Cardiac fibroblast (primary cell): ENCODE data around the gene EPHA3.
A peak's percentile ranks its signal among the peaks of the same experiment; 100 is the strongest.

ENCODE experiments used
- DNase-seq, 2 donors: peaks; one replicate each; pipeline versions ENCODE4 v3.0.0 to v3.0.0-alpha.2; 2010; ENCODE audit warnings: low read depth in 2 of 2
- H3K4me3 ChIP-seq, 2 donors: replicated peaks in 1 of 2; 1 replicate in 1 of 2; 2 replicates in 1 of 2; pipeline ENCODE4 v1.5.1; 2011; ENCODE audit warnings: low read depth in 2 of 2, low read length in 2 of 2, mild to moderate bottlenecking in 2 of 2, moderate library complexity in 1 of 2
- TF ChIP-seq, protein P1 (sequence below): IDR thresholded peaks from one replicate; pipeline ENCODE4 v1.5.1; 2011; ENCODE audit warnings: low read depth, mild to moderate bottlenecking, low read length, inconsistent platforms

The EPHA3 gene

DNA sequence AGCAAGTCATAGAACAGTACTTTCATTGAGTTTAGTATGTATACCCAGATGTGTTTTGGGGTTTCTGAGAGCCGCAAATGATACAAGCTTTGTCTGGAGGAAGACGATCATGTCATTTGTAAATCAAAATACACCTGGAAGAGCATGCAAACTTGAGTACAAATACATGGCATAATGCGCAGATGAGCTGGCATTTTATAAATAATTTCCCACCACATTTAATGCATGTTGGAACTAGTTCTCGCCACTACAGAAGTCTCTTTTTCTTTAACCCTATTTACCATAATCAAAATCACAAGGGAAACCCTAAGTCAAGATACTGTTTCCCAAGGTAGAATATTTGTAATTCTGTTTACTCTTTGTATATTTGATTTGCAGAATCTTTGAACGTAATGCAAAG, 318.6 kb downstream of the EPHA3 start:
- no peak for DNase-seq
- TF ChIP-seq, protein P1, sequence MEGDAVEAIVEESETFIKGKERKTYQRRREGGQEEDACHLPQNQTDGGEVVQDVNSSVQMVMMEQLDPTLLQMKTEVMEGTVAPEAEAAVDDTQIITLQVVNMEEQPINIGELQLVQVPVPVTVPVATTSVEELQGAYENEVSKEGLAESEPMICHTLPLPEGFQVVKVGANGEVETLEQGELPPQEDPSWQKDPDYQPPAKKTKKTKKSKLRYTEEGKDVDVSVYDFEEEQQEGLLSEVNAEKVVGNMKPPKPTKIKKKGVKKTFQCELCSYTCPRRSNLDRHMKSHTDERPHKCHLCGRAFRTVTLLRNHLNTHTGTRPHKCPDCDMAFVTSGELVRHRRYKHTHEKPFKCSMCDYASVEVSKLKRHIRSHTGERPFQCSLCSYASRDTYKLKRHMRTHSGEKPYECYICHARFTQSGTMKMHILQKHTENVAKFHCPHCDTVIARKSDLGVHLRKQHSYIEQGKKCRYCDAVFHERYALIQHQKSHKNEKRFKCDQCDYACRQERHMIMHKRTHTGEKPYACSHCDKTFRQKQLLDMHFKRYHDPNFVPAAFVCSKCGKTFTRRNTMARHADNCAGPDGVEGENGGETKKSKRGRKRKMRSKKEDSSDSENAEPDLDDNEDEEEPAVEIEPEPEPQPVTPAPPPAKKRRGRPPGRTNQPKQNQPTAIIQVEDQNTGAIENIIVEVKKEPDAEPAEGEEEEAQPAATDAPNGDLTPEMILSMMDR: no peak
- no peak overlapping the region for H3K4me3 ChIP-seq

DNA sequence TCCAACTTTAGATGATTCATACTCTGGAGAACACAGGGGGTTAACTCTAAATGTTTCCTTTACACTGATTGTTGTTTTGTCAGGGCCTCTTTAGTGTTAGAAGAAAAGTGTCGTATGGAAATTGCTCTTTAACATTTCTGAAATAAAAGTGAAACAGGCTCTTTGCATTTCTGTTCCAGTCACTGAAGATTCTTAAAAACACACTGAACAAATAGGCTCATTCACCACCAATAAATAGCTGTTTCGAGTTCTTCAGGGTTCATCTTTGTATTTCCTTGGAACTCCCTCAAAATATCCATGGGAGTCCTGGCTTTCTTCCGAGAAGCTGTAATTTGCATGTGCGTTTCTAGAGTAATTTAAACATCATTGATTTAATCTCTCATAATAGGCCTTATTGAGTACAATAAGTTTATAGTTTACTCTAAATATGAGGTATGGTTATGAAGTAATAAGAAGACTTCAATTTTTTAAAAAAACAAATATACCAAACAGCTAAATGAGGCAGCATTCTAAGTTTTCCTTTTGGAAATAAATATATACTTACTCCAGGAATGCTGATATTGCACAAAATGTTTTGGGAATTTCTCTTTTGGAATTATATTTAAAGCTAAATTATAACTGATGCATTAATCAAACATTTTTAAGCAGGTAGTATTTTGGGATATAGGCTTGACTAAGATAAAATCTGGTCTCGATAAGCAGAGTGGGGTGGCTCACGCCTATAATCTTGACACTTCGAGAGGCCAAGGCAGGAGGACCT, 327.4 kb downstream of the EPHA3 start:
- TF ChIP-seq, protein P1: no peak
- no peak overlapping the region for H3K4me3 ChIP-seq

GRCh38 chr3:89436846-89437245, 329.4 kb downstream of the EPHA3 start:
- no peak for DNase-seq
- H3K4me3 ChIP-seq: no peak overlapping the region
- TF ChIP-seq, protein P1: no peak

More for the DNA sequence above, 327.4 kb downstream of the EPHA3 start:
- DNase-seq: no peak

DNA sequence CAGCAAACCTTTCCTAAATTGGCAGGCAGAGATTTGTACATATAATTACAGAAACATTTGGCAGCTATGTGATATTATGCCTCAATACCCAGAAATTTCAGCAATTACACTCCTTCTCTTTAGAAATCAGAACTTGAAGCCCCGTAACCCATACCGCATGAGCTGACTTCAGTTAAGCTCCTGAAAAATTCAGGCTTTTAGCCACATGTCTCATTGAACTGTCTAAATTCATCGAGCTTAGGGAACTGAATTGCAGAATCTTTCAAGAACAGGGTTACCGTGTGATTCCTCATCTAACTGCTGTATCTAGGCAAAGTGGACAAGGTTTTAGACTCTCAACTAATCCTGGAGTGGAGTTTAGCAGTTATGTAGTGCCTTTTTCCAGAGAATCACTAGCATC, 333.0 kb downstream of the EPHA3 start:
- DNase-seq: no peak

GRCh38 chr3:89441141-89441540, 333.7 kb downstream of the EPHA3 start:
- H3K4me3 ChIP-seq: no peak overlapping the region
- TF ChIP-seq, protein P1: no peak
- no peak for DNase-seq

More for the DNA sequence above, 333.0 kb downstream of the EPHA3 start:
- no peak overlapping the region for H3K4me3 ChIP-seq
- TF ChIP-seq, protein P1: no peak

GRCh38 chr3:89446593-89446992, 339.2 kb downstream of the EPHA3 start:
- no peak for DNase-seq
- no peak overlapping the region for H3K4me3 ChIP-seq
- TF ChIP-seq, protein P1: no peak

- DNase-seq: peak; percentile 0 to 30
- no peak overlapping the region for H3K4me3 ChIP-seq
- TF ChIP-seq, protein P1: no peak
These were observed 339.8 kb downstream of the EPHA3 start for GRCh38 chr3:89447243-89447642.
